DOHH2 (cell line): ENCODE data around the gene WNT9B.

ENCODE experiments used
- H3F3A ChIP-seq: fragments of 200-600 bp; sonication (generic), shearing (Covaris generic); 2 replicates; pipeline ENCODE4 v1.6.0; 2016; ENCODE audit warnings: antibody characterized with exemption, mild to moderate bottlenecking; ENCODE audit not compliant: control insufficient read depth, insufficient read depth
- H3K27ac ChIP-seq: fragments of 200-600 bp; sonication (generic); 2 replicates; pipeline ENCODE4 v1.5.1; 2014; ENCODE audit warnings: low read depth, mild to moderate bottlenecking, low read length, moderate library complexity
- H3K27me3 ChIP-seq: fragments of 200-600 bp; sonication (generic); 2 replicates; pipeline ENCODE4 v1.6.1; 2014; ENCODE audit warnings: mild to moderate bottlenecking, low read length, mixed read lengths; ENCODE audit not compliant: control insufficient read depth
- H3K36me3 ChIP-seq: fragments of 200-600 bp; sonication (generic); 2 replicates; pipeline ENCODE4 v1.6.1; 2014; ENCODE audit warnings: mild to moderate bottlenecking, low read length, moderate library complexity, mixed read lengths; ENCODE audit not compliant: control insufficient read depth
- H3K4me1 ChIP-seq: fragments of 200-600 bp; sonication (generic); 2 replicates; pipeline ENCODE4 v1.6.1; 2014; ENCODE audit warnings: mild to moderate bottlenecking, low read length, mixed read lengths; ENCODE audit not compliant: control insufficient read depth
- H3K4me2 ChIP-seq: fragments of 200-600 bp; sonication (generic); 2 replicates; pipeline ENCODE4 v1.6.0; 2014; ENCODE audit warnings: mild to moderate bottlenecking, low read length, moderate library complexity
- H3K4me3 ChIP-seq: fragments of 200-600 bp; sonication (generic); 2 replicates; pipeline ENCODE4 v1.5.1; 2014; ENCODE audit warnings: mild to moderate bottlenecking, low read length, mixed read lengths
- H3K79me2 ChIP-seq: fragments of 200-600 bp; sonication (generic); 2 replicates; pipeline ENCODE4 v1.6.1; 2014; ENCODE audit warnings: mild to moderate bottlenecking, low read length, mixed read lengths; ENCODE audit not compliant: control insufficient read depth
- H3K9me2 ChIP-seq: fragments of 200-600 bp; sonication (generic); replicated peaks from 2 replicates; pipeline ENCODE4 v1.6.1; 2014; ENCODE audit warnings: mild to moderate bottlenecking, low read length, mixed read lengths; ENCODE audit not compliant: control insufficient read depth
- H3K9me3 ChIP-seq: fragments of 200-600 bp; sonication (generic); 2 replicates; pipeline ENCODE4 v1.6.1; 2014; ENCODE audit warnings: antibody characterized with exemption, low read length, mixed read lengths; ENCODE audit not compliant: control insufficient read depth, insufficient read depth
- H4K20me1 ChIP-seq: fragments of 200-600 bp; sonication (generic); 2 replicates; pipeline ENCODE4 v1.6.0; 2014; ENCODE audit warnings: low read depth, mild to moderate bottlenecking, antibody characterized with exemption, low read length, moderate library complexity; ENCODE audit not compliant: control insufficient read depth, insufficient read depth
- CTCF ChIP-seq: fragments of 200-600 bp; sonication (generic); IDR thresholded peaks from one replicate; pipeline ENCODE4 v1.5.1; 2014; ENCODE audit warnings: antibody characterized with exemption, mild to moderate bottlenecking, low read depth, low read length; ENCODE audit not compliant: poor library complexity, severe bottlenecking
- EZH2phosphoT487 ChIP-seq: fragments of 200-600 bp; sonication (generic); IDR thresholded peaks from 2 replicates; pipeline ENCODE4 v1.6.1; 2017; ENCODE audit warnings: borderline replicate concordance, mild to moderate bottlenecking, antibody characterized with exemption, low read length, moderate library complexity, mixed read lengths

Gene WNT9B

GRCh38 chr17:46929413-46929812, 78.0 kb downstream of the WNT9B start:
- Histone ChIP-seq H4K20me1 (peaks cover 10% of the 10 kb centered on the region; the same call in 1 of the 2 replicates), H3K36me3 (peaks cover 59% of the 10 kb centered on the region), H3K79me2 (peaks cover 52% of the 10 kb centered on the region), H3K4me2 (no peak overlapping the region), H3F3A (no peaks in the 10 kb centered on the region), H3K4me3 (no peak overlapping the region), H3K9me3 (no peaks in the 10 kb centered on the region), H3K27ac (no peak overlapping the region), H3K4me1 (peaks cover 6% of the 10 kb centered on the region), H3K9me2 (no peaks in the 10 kb centered on the region), H3K27me3 (no peaks in the 10 kb centered on the region)
- TF ChIP-seq CTCF (no peak), EZH2phosphoT487 (no peak)

GRCh38 chr17:46930051-46930450, 78.7 kb downstream of the WNT9B start:
- H3K79me2 ChIP-seq = peaks cover 46% of the 10 kb centered on the region
- no peaks in the 10 kb centered on the region; the same call in 1 of the 2 replicates for H3K4me1 ChIP-seq
- H3K9me2 ChIP-seq = no peaks in the 10 kb centered on the region
- no peaks in the 10 kb centered on the region for H3F3A ChIP-seq
- H3K9me3 ChIP-seq = no peaks in the 10 kb centered on the region
- H3K27me3 ChIP-seq = no peaks in the 10 kb centered on the region
- no peak overlapping the region for H3K27ac ChIP-seq
- peaks cover 7% of the 10 kb centered on the region; the same call in 1 of the 2 replicates for H4K20me1 ChIP-seq
- H3K4me2 ChIP-seq = no peak overlapping the region
- no peak for TF ChIP-seq EZH2phosphoT487
- TF ChIP-seq CTCF = no peak
- H3K36me3 ChIP-seq = peaks cover 65% of the 10 kb centered on the region
- H3K4me3 ChIP-seq = no peak overlapping the region

- Histone ChIP-seq H3K4me2 (no peak overlapping the region), H3F3A (no peaks in the 10 kb centered on the region), H3K27me3 (no peaks in the 10 kb centered on the region), H3K27ac (no peak overlapping the region), H4K20me1 (no peaks in the 10 kb centered on the region), H3K4me1 (no peaks in the 10 kb centered on the region), H3K79me2 (peaks cover 30% of the 10 kb centered on the region), H3K36me3 (peaks cover 75% of the 10 kb centered on the region), H3K9me2 (no peaks in the 10 kb centered on the region), H3K4me3 (no peak overlapping the region), H3K9me3 (no peaks in the 10 kb centered on the region)
- no peak for TF ChIP-seq CTCF
Observed at GRCh38 chr17:46931596-46931995, 80.2 kb downstream of the WNT9B start.
